B cell (primary cell): ENCODE measurements around the gene DAPP1. TPM values are rescaled to one million over a fixed set of nuclear protein-coding genes. Genes with fewer than 3 reads are reported as not detected.

ENCODE experiments used
- ATAC-seq: fragments of 200-7000 bp; cut with Tn5 transposase; one replicate; pipeline ENCODE4 v1.10.0; 2021; ENCODE audit warnings: low read depth, mild to moderate bottlenecking, moderate number of reproducible peaks, moderate library complexity
- CTCF ChIA-PET: fragments of 350-600 bp; sonication (Branson Sonifier 250); formaldehyde crosslinking; loops from one replicate; lab custom pipeline; 2021; ENCODE audit warnings: antibody characterized with exemption, inconsistent platforms; lab: Charles Lee
- POLR2A ChIA-PET: fragments of 350-600 bp; sonication (Branson Sonifier 250); formaldehyde crosslinking; loops from one replicate; lab custom pipeline; 2021; ENCODE audit warnings: antibody characterized with exemption; lab: Charles Lee
- DNase-seq: peaks from one replicate; pipeline ENCODE4 v3.0.0; 2013
- H2AFZ ChIP-seq: 2 replicates; pipeline ENCODE4 v1.6.1; 2012; ENCODE audit warnings: mild to moderate bottlenecking, low read depth, low read length; ENCODE audit not compliant: insufficient read depth, poor library complexity, severe bottlenecking
- H3K27ac ChIP-seq, 2 donors: 1 replicate in 1 of 2; 2 replicates in 1 of 2; pipeline ENCODE4 v1.5.1; 2012 to 2013; ENCODE audit warnings: low read length in 2 of 2, mild to moderate bottlenecking in 2 of 2, moderate library complexity in 1 of 2
- H3K27me3 ChIP-seq, 4 experiments: fragments of 200-600 bp in 1 of 4; sonication (generic) in 1 of 4; replicated peaks in 1 of 4; 1 replicate in 2 of 4; 2 replicates in 2 of 4; pipeline versions ENCODE4 v1.6.1 to v1.7.0; 2013 to 2016; ENCODE audit warnings: low read length in 3 of 4, mild to moderate bottlenecking in 2 of 4, mixed read lengths in 1 of 4, moderate library complexity in 1 of 4; ENCODE audit not compliant: insufficient read depth in 4 of 4, control insufficient read depth in 3 of 4; ENCODE audit errors: control extremely low read depth in 1 of 4
- H3K36me3 ChIP-seq, 2 experiments: replicated peaks in 1 of 2; 1 replicate in 1 of 2; 2 replicates in 1 of 2; pipeline versions ENCODE4 v1.6.1 to v1.7.1; 2013; ENCODE audit warnings: low read length in 1 of 2; ENCODE audit not compliant: insufficient read depth in 2 of 2, control insufficient read depth in 1 of 2; ENCODE audit errors: control extremely low read depth in 1 of 2, extremely low read depth in 1 of 2
- H3K4me1 ChIP-seq, 2 donors: fragments of 200-600 bp in 1 of 2; sonication (generic) in 1 of 2; 1 replicate in 1 of 2; 2 replicates in 1 of 2; pipeline versions ENCODE4 v1.5.1 to v1.6.1; 2013 to 2017; ENCODE audit warnings: low read length in 2 of 2; ENCODE audit not compliant: control insufficient read depth in 2 of 2, insufficient read depth in 2 of 2
- H3K4me2 ChIP-seq: replicated peaks from 2 replicates; pipeline ENCODE3; 2012; ENCODE audit warnings: mild to moderate bottlenecking, low read depth, low read length; ENCODE audit not compliant: poor library complexity, severe bottlenecking
- H3K4me3 ChIP-seq, 5 experiments: fragments of 200-600 bp in 1 of 5; sonication (generic) in 1 of 5; 1 replicate in 3 of 5; 2 replicates in 2 of 5; pipeline versions ENCODE4 v1.5.1 to v1.7.0; 2011 to 2016; ENCODE audit warnings: low read length in 4 of 5, mild to moderate bottlenecking in 4 of 5, low read depth in 2 of 5, control low read depth in 1 of 5, moderate library complexity in 1 of 5; ENCODE audit not compliant: insufficient read depth in 1 of 5; ENCODE audit errors: control extremely low read depth in 1 of 5, extremely low read depth in 1 of 5
- H3K79me2 ChIP-seq: fragments of 200-600 bp; sonication (generic); one replicate; pipeline ENCODE4 v1.6.0; 2016; ENCODE audit warnings: low read length; ENCODE audit not compliant: control insufficient read depth, insufficient read depth
- H3K9ac ChIP-seq: fragments of 200-600 bp; sonication (generic); 2 replicates; pipeline ENCODE4 v1.6.1; 2017; ENCODE audit warnings: mild to moderate bottlenecking, low read length, moderate library complexity
- H3K9me3 ChIP-seq, 3 donors: one replicate each; pipeline versions ENCODE4 v1.6.1 to v1.7.1; 2013; ENCODE audit warnings: low read length in 2 of 3; ENCODE audit not compliant: control insufficient read depth in 2 of 3, insufficient read depth in 1 of 3; ENCODE audit errors: control extremely low read depth in 1 of 3
- H4K20me1 ChIP-seq: 2 replicates; pipeline ENCODE4 v1.6.0; 2012; ENCODE audit warnings: mild to moderate bottlenecking, low read length; ENCODE audit not compliant: insufficient read depth, control insufficient read depth, poor library complexity, severe bottlenecking
- H3K27ac Mint-ChIP-seq: one replicate; pipeline ENCODE4 v1.8.0; 2021; ENCODE audit warnings: mixed read lengths
- H3K27me3 Mint-ChIP-seq: one replicate; pipeline ENCODE4 v1.8.0; 2021; ENCODE audit warnings: mixed read lengths
- H3K4me1 Mint-ChIP-seq: one replicate; pipeline ENCODE4 v1.8.0; 2021; ENCODE audit warnings: mixed read lengths
- H3K4me3 Mint-ChIP-seq: one replicate; pipeline ENCODE4 v1.8.0; 2021; ENCODE audit warnings: mixed read lengths
- H3K9me3 Mint-ChIP-seq: one replicate; pipeline ENCODE4 v1.8.0; 2022; ENCODE audit warnings: mixed read lengths; ENCODE audit not compliant: insufficient read depth
- CTCF ChIP-seq: fragments of 200-600 bp; IDR thresholded peaks from one replicate; pipeline ENCODE4 v1.8.0; 2022; ENCODE audit warnings: antibody characterized with exemption, mild to moderate bottlenecking
- EZH2 ChIP-seq: IDR thresholded peaks from 2 replicates; pipeline ENCODE4 v1.6.1; 2012; ENCODE audit warnings: borderline replicate concordance, low read depth, mild to moderate bottlenecking, moderate library complexity, low read length; ENCODE audit not compliant: insufficient read depth, poor library complexity, severe bottlenecking
- WGBS: methylation state at CpG from one replicate; pipeline ENCODE4 v1.1.5; 2013; ENCODE audit warnings: missing lambda C conversion rate; ENCODE audit not compliant: insufficient coverage; 5-methylcytosine and 5-hydroxymethylcytosine counted together
- intact Hi-C: fragments of 100-400 bp; cut with micrococcal nuclease; formaldehyde crosslinking; loops from one replicate; pipeline ENCODE4 v1.10.0; 2022
- polyA plus RNA-seq: library from polyadenylated mRNA; depleted of rRNA; stranded (reverse); fragments of >200 nt; gene quantifications from 2 replicates; pipeline ENCODE4 v1.2.3, GENCODE V29; 2012
- total RNA-seq, 2 donors: library from RNA; stranded (reverse); fragments of 120-200 nt in 1 of 2; gene quantifications; 1 replicate in 1 of 2; 2 replicates in 1 of 2; pipeline versions ENCODE4 v1.2.3 to v1.2.4, GENCODE V29; 2013 to 2022

Gene DAPP1
- total and polyA plus RNA-seq, 2 donors (not counting 1 experiment from before 2014, with no cell fraction given): 82.5 to 166 TPM

GRCh38 chr4:99855678-99856077 lies 39.1 kb downstream of the DAPP1 start:
- POLR2A ChIA-PET: interaction anchor here (1.2 to 1.3 kb wide), 2 partner anchors 35 to 39 kb away, joined by 4 to 5 read pairs; partner anchors contain the start of gene DAPP1
- CTCF ChIA-PET: interaction anchor here (0.9 to 5.8 kb wide), 4 partner anchors 29 to 93 kb away, joined by 3 to 34 read pairs (median 4); partner anchors contain the start of gene DAPP1
- H3K79me2 ChIP-seq: peaks cover 67% of the 10 kb centered on the region
- Mint-ChIP-seq H3K27me3 (no peaks in the 10 kb centered on the region), H3K4me3 (peak overlapping the region; percentile 11), H3K9me3 (no peaks in the 10 kb centered on the region), H3K27ac (peak overlapping the region; percentile 64), H3K4me1 (peaks cover 69% of the 10 kb centered on the region)
- peak overlapping the region; percentile 55 for H3K4me2 ChIP-seq
- H3K27me3 ChIP-seq: no peaks in the 10 kb centered on the region
- H3K27ac ChIP-seq: peak overlapping the region; percentile 31 to 84
- DNase-seq: peak; percentile 78
- no peak for TF ChIP-seq EZH2
- TF ChIP-seq CTCF: no peak
- peaks cover 46 to 51% of the 10 kb centered on the region in 2 donors for H3K4me1 ChIP-seq
- intact Hi-C loops: loop anchor here (1.0 to 5.0 kb wide), 2 partner anchors 8 to 37 kb away; partner anchors contain the start of gene LAMTOR3
- no CpG with 5 or more reads among the region's 1 CpG for WGBS
- no peaks in the 10 kb centered on the region for H3K9me3 ChIP-seq
- peak; percentile 75 for ATAC-seq
- H2AFZ ChIP-seq: peak overlapping the region; percentile 22
- peaks cover 20 to 37% of the 10 kb centered on the region in 2 experiments for H3K36me3 ChIP-seq
- peaks cover 22% of the 10 kb centered on the region for H4K20me1 ChIP-seq
- peak overlapping the region in 1 of 5 experiments; percentile 5 for H3K4me3 ChIP-seq
- H3K9ac ChIP-seq: no peak overlapping the region

GRCh38 chr4:99856166-99856565 lies 39.5 kb downstream of the DAPP1 start:
- no peaks in the 10 kb centered on the region for H3K9me3 Mint-ChIP-seq
- Histone ChIP-seq H3K36me3 (peaks cover 21 to 41% of the 10 kb centered on the region in 2 experiments), H2AFZ (no peak overlapping the region), H3K4me3 (peak overlapping the region in 2 of 5 experiments; percentile 5 to 25), H3K4me1 (peaks cover 42 to 46% of the 10 kb centered on the region in 2 donors), H3K79me2 (peaks cover 72% of the 10 kb centered on the region), H3K27ac (peak overlapping the region; percentile 31 to 84), H3K9ac (no peak overlapping the region), H3K9me3 (no peaks in the 10 kb centered on the region), H4K20me1 (peaks cover 22% of the 10 kb centered on the region), H3K27me3 (no peaks in the 10 kb centered on the region), H3K4me2 (peak overlapping the region; percentile 55)
- H3K4me3 Mint-ChIP-seq: peak overlapping the region; percentile 70
- POLR2A ChIA-PET: interaction anchor here (1.2 to 1.3 kb wide), 2 partner anchors 36 to 40 kb away, joined by 4 to 5 read pairs; partner anchors contain the start of gene DAPP1
- CTCF ChIA-PET: interaction anchor here (0.9 to 5.8 kb wide), 7 partner anchors 10 to 93 kb away, joined by 3 to 34 read pairs (median 5); partner anchors contain the start of gene DAPP1
- DNase-seq (no peak), ATAC-seq (peak; percentile 12)
- peaks cover 68% of the 10 kb centered on the region for H3K4me1 Mint-ChIP-seq
- H3K27ac Mint-ChIP-seq: peak overlapping the region; percentile 93
- 36% methylated on average over 1 of the region's 1 CpG for WGBS
- intact Hi-C loops: loop anchor here (5.0 kb wide), 1 partner anchor 36 kb away; the partner anchor contains the start of gene LAMTOR3
- no peak for TF ChIP-seq EZH2
- no peak for TF ChIP-seq CTCF
- H3K27me3 Mint-ChIP-seq: no peaks in the 10 kb centered on the region
